Neural progenitor cell (in vitro differentiated cells): ENCODE results near the gene TYR. TPM values are rescaled to one million over a fixed set of nuclear protein-coding genes. Genes with fewer than 3 reads are reported as not detected.
"Not testable (repeated sequence)": the region's sequence is repeated elsewhere in the genome, so short reads cannot be mapped to it uniquely, and the experiment has no call there.

Source experiments
- DNase-seq: peaks from one replicate; pipeline ENCODE4 v3.0.0-alpha.2; 2016; ENCODE audit warnings: low spot score
- H2AFZ ChIP-seq: fragments of 200-600 bp; sonication (generic); replicated peaks from 2 replicates; pipeline ENCODE4 v1.6.1; 2016; ENCODE audit warnings: antibody characterized with exemption
- H3F3A ChIP-seq: fragments of 200-600 bp; sonication (generic); 2 replicates; pipeline ENCODE4 v1.6.1; 2016; ENCODE audit warnings: antibody characterized with exemption, low read depth
- H3K27ac ChIP-seq: fragments of 200-600 bp; sonication (generic); 2 replicates; pipeline ENCODE4 v1.5.1; 2016; ENCODE audit warnings: mild to moderate bottlenecking
- H3K27me3 ChIP-seq: fragments of 200-600 bp; sonication (generic); 2 replicates; pipeline ENCODE4 v1.6.1; 2016; ENCODE audit warnings: mild to moderate bottlenecking, moderate library complexity
- H3K36me3 ChIP-seq: fragments of 200-600 bp; sonication (generic); 2 replicates; pipeline ENCODE4 v1.5.1; 2016
- H3K4me1 ChIP-seq: fragments of 200-600 bp; sonication (generic); 2 replicates; pipeline ENCODE4 v1.6.1; 2016; ENCODE audit warnings: mixed run types
- H3K4me2 ChIP-seq: fragments of 200-600 bp; sonication (generic); 2 replicates; pipeline ENCODE4 v1.6.1; 2016
- H3K4me3 ChIP-seq: fragments of 200-600 bp; sonication (generic); 2 replicates; pipeline ENCODE4 v1.5.1; 2016
- H3K79me2 ChIP-seq: fragments of 200-600 bp; sonication (generic); 2 replicates; pipeline ENCODE4 v1.6.1; 2016; ENCODE audit warnings: low read depth
- H3K9ac ChIP-seq: fragments of 200-600 bp; sonication (generic); 2 replicates; pipeline ENCODE4 v1.6.1; 2016
- H3K9me3 ChIP-seq: fragments of 200-600 bp; sonication (generic); 2 replicates; pipeline ENCODE4 v1.5.1; 2016; ENCODE audit warnings: low read depth
- H4K20me1 ChIP-seq: fragments of 200-600 bp; sonication (generic); 2 replicates; pipeline ENCODE4 v1.6.1; 2016; ENCODE audit warnings: low read depth
- H3K27ac Mint-ChIP-seq: 3 replicates; pipeline ENCODE4 v1.8.0; 2021; ENCODE audit warnings: mixed read lengths
- H3K27me3 Mint-ChIP-seq: 2 replicates; pipeline ENCODE4 v1.8.0; 2022; ENCODE audit warnings: low read depth, mild to moderate bottlenecking, inconsistent platforms, moderate library complexity, mixed read lengths; ENCODE audit not compliant: insufficient read depth
- H3K36me3 Mint-ChIP-seq: 3 replicates; pipeline ENCODE4 v1.8.0; 2021; ENCODE audit warnings: mixed read lengths
- H3K4me1 Mint-ChIP-seq: 3 replicates; pipeline ENCODE4 v1.8.0; 2021; ENCODE audit warnings: mixed read lengths
- H3K4me3 Mint-ChIP-seq: 3 replicates; pipeline ENCODE4 v1.8.0; 2021; ENCODE audit warnings: mild to moderate bottlenecking, moderate library complexity, mixed read lengths
- H3K9me3 Mint-ChIP-seq: 3 replicates; pipeline ENCODE4 v1.8.0; 2020; ENCODE audit warnings: mixed read lengths
- CTCF ChIP-seq: fragments of 200-600 bp; sonication (generic); IDR thresholded peaks from 2 replicates; pipeline ENCODE4 v1.5.1; 2017; ENCODE audit warnings: antibody characterized with exemption, mild to moderate bottlenecking
- EZH2 ChIP-seq: fragments of 200-600 bp; sonication (generic); IDR thresholded peaks from 2 replicates; pipeline ENCODE4 v1.6.1; 2017; ENCODE audit warnings: antibody characterized with exemption, mild to moderate bottlenecking, moderate library complexity
- EZH2phosphoT487 ChIP-seq: fragments of 200-600 bp; sonication (generic); IDR thresholded peaks from 2 replicates; pipeline ENCODE4 v1.6.1; 2017; ENCODE audit warnings: antibody characterized with exemption
- total RNA-seq: library from RNA; depleted of rRNA; stranded (reverse); fragments of >200 nt; gene quantifications from 2 replicates; pipeline ENCODE4 v1.2.3, GENCODE V29; 2015; ENCODE audit warnings: low replicate concordance

Gene TYR
- total RNA-seq, 1 donor from 2014 or later = not detected

GRCh38 chr11:89295023-89295422 lies 117.3 kb downstream of the TYR start:
- H3K4me3 Mint-ChIP-seq, H3K27me3 ChIP-seq, H3K9me3 ChIP-seq, H3K9me3 Mint-ChIP-seq, H3K36me3 Mint-ChIP-seq, H3K27ac Mint-ChIP-seq, H3K9ac ChIP-seq, H3K27me3 Mint-ChIP-seq, H3K36me3 ChIP-seq, H4K20me1 ChIP-seq, H2AFZ ChIP-seq, H3K79me2 ChIP-seq, H3K4me3 ChIP-seq: not testable (repeated sequence)
- Histone ChIP-seq H3K4me2 (peak overlapping the region; percentile 78), H3K27ac (peak overlapping the region; percentile 91), H3F3A (peaks cover 22% of the 10 kb centered on the region), H3K4me1 (peaks cover 54% of the 10 kb centered on the region)
- H3K4me1 Mint-ChIP-seq = peaks cover 21% of the 10 kb centered on the region
- peak; percentile 73 for DNase-seq

DNA sequence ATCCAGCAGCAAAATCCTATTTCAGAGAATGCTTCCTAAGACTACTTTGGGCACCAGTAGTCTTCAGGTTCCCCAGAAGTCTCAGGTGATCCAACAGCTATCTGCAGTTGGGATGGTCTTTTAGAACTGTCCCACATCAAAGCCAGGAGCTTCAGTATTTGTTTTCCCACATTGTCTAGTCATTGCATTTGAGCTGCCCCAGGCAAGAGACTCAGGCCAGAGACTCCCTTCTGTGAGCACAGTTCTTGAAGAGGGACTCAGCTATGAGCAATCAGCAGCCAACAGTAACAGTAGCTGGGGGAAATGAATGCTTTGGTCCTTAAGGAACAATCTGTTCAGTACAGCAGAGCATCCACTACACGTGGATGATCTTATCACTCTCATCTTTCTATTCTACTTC lies 125.4 kb downstream of the TYR start:
- H4K20me1 ChIP-seq, H3K4me1 Mint-ChIP-seq, H3K4me3 Mint-ChIP-seq, DNase-seq, H3K4me2 ChIP-seq, H3K4me3 ChIP-seq, H3K27ac ChIP-seq, H3F3A ChIP-seq, H3K79me2 ChIP-seq, H3K36me3 ChIP-seq, H3K27me3 ChIP-seq, H2AFZ ChIP-seq, H3K9me3 ChIP-seq, H3K27ac Mint-ChIP-seq, H3K9me3 Mint-ChIP-seq, H3K36me3 Mint-ChIP-seq, H3K27me3 Mint-ChIP-seq, H3K9ac ChIP-seq: not testable (repeated sequence)
- peaks cover 13% of the 10 kb centered on the region for H3K4me1 ChIP-seq

DNA sequence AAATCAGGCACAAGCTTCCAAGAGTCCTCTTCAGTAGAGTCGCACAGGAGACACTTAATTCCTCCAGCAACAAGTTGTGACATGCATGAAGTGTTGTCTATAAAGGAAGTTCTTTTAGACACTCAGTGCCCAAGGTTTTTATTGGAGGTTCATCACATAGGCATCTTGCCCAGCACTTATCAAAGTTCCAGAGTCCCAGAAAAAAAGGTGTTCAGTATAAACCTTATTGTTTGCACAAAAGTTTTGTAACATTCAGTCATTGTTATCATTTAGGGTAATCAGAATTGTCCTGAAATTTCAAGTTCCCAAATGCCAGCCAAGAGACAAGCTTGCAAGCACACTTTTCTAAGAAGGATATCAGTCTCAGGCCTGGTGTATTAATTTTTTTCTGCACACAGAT lies 130.6 kb downstream of the TYR start:
- H4K20me1 ChIP-seq, H3K9me3 Mint-ChIP-seq, H3K4me3 ChIP-seq: not testable (repeated sequence)

GRCh38 chr11:89309321-89309985 lies 131.8 kb downstream of the TYR start:
- H3K27ac ChIP-seq, H3K27ac Mint-ChIP-seq, H2AFZ ChIP-seq, H3K9me3 ChIP-seq, H3K9me3 Mint-ChIP-seq, H3K4me3 Mint-ChIP-seq, H3F3A ChIP-seq, H3K27me3 ChIP-seq, H3K4me1 Mint-ChIP-seq, H4K20me1 ChIP-seq, H3K9ac ChIP-seq, H3K36me3 Mint-ChIP-seq, H3K79me2 ChIP-seq, H3K4me1 ChIP-seq, H3K4me2 ChIP-seq, H3K36me3 ChIP-seq, DNase-seq, H3K4me3 ChIP-seq, H3K27me3 Mint-ChIP-seq: not testable (repeated sequence)

More for the DNA sequence above, 130.6 kb downstream of the TYR start:
- not testable (repeated sequence) for H3K79me2 ChIP-seq, H3K36me3 Mint-ChIP-seq, H3K4me1 Mint-ChIP-seq, H3K27ac Mint-ChIP-seq, H3K27ac ChIP-seq, DNase-seq, H3K27me3 Mint-ChIP-seq, H3K27me3 ChIP-seq, H3K9ac ChIP-seq, H3K36me3 ChIP-seq, H3K4me3 Mint-ChIP-seq, H3K4me1 ChIP-seq, H3K9me3 ChIP-seq, H2AFZ ChIP-seq, H3K4me2 ChIP-seq, H3F3A ChIP-seq

- H3F3A ChIP-seq, H3K27ac ChIP-seq, H3K4me1 Mint-ChIP-seq, H3K9me3 ChIP-seq, H3K36me3 Mint-ChIP-seq, H2AFZ ChIP-seq, DNase-seq, H3K4me3 ChIP-seq, H3K27me3 ChIP-seq, H3K4me1 ChIP-seq, H3K36me3 ChIP-seq, H3K79me2 ChIP-seq, H3K9me3 Mint-ChIP-seq, H3K27me3 Mint-ChIP-seq, H4K20me1 ChIP-seq, H3K27ac Mint-ChIP-seq, H3K9ac ChIP-seq, H3K4me3 Mint-ChIP-seq, H3K4me2 ChIP-seq: not testable (repeated sequence)
Measured at GRCh38 chr11:89310607-89311006, 132.9 kb downstream of the TYR start.

DNA sequence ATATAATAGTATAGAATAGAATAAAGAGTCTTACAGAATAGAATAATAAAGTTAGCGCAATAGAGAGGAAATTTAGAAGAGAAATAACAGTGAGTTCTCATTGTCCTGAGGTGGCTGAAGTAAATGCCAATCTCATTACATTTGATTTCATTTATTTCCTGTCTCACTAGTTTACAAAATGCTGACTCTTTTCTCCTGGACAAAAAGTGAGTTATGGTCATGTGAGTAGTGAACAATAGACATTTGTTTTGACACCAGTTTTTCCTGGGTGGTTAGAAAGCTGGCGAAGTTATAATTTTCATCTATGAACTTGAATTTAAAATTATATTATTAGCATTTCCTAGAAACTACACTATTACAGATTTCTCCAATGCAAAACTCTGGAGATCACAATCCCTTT lies 143.7 kb downstream of the TYR start:
- Mint-ChIP-seq H3K27ac (no peak overlapping the region), H3K9me3 (peaks cover 6% of the 10 kb centered on the region), H3K4me3 (no peak overlapping the region), H3K36me3 (peaks cover 2% of the 10 kb centered on the region), H3K27me3 (peaks cover 2% of the 10 kb centered on the region), H3K4me1 (no peaks in the 10 kb centered on the region)
- Histone ChIP-seq H3F3A (no peaks in the 10 kb centered on the region), H4K20me1 (no peaks in the 10 kb centered on the region), H3K9ac (no peak overlapping the region), H3K9me3 (no peaks in the 10 kb centered on the region), H3K27ac (no peak overlapping the region), H3K27me3 (no peaks in the 10 kb centered on the region), H3K4me1 (no peaks in the 10 kb centered on the region), H3K4me3 (no peak overlapping the region), H3K79me2 (no peaks in the 10 kb centered on the region), H3K4me2 (no peak overlapping the region), H3K36me3 (no peaks in the 10 kb centered on the region), H2AFZ (no peak overlapping the region)
- DNase-seq = no peak
- TF ChIP-seq CTCF = no peak
- TF ChIP-seq EZH2 = no peak
- TF ChIP-seq EZH2phosphoT487 = no peak
